NCI-H2171 (cell line): Measurements from ENCODE around the gene LRP6.
"Not testable (repeated sequence)": the region's sequence is repeated elsewhere in the genome, so short reads cannot be mapped to it uniquely, and the experiment has no call there.

Experiments
- DNase-seq: peaks from one replicate; lab custom pipeline; 2025; lab: John Stamatoyannopoulos, UW

LRP6 gene

DNA sequence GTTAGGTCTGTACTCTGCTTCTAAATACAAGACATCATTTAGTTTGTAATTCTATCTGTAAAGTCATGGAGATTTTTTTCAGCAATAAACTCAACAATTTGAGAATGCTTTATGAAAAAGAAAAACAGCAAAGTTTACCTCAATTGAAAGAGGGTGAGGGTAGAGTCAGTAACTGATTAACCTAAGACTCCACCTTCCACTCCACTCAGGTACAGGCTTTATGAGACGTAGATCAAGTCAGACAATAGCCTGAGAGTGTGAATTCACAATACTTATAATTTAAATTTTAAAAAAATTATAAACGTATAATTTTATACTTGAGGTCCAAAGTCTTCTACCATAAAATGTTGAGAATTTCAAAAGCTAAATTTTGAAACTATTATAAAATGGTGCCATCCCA is 150.2 kb downstream of the LRP6 start:
- DNase-seq: no peak

DNA sequence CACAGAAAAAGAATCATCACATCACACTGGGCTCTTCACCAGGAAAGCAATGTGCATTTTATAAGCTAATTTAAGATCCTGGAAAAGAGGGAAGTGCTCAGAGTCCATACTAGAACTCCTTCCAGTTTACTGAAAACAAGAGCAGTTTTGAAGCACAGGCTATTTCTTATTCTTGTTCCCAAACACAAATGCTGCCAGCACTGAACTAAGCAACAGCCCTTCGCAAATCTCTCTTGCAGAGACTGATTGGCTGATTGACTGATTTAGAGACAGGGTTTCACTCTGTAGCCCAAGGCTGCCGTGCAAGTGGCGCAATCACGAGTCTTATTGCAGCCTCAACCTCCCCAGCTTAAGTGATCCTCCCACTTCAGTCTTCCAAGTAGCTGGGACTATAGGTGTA is 151.3 kb downstream of the LRP6 start:
- DNase-seq: no peak

DNA sequence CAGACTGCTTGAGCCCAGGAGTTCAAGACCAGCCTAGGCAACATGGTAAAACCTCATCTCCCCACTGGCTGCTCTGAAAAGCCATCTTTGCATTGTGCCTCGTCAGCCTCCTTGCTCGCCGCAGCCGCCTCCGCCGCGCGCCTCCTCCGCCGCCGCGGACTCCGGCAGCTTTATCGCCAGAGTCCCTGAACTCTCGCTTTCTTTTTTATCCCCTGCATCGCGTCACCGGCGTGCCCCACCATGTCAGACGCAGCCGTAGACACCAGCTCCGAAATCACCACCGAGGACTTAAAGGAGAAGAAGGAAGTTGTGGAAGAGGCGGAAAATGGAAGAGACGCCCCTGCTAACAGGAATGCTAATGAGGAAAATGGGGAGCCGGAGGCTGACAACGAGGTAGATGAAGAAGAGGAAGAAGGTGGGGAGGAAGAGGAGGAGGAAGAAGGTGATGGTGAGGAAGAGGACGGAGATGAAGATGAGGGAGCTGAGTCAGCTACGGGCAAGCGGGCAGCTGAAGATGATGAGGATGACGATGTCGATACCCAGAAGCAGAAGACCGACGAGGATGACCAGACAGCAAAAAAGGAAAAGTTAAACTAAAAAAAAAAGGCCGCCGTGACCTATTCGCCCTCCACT is 155.8 kb downstream of the LRP6 start:
- not testable (repeated sequence) for DNase-seq

DNA sequence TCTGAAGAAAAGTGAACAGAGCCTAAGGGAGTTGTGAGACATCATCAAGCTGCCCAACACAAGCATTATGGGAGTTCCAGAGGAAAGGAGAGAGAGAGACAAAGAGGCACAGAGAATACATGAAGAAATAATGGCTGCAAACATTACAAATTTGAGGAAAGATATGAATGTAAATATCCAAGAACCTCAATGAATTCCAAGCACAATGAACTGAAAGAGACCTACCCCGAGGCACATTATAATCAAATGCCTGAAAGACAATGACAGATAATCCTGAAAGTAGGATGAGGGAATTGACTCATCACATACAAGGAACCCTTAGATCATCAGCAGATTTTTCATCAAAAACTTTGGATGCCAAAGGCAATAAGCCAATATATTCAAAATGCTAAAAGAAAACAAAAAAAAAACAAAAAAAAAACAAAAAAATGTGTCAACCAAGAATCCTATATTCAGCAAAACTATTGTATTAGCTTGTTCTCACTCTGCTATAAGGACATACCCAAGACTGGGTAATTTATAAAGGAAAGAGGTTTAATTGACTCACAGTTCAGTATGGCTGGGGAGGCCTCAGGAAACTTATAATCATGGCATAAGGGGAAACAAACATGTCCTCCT is 158.3 kb downstream of the LRP6 start:
- no peak for DNase-seq

DNA sequence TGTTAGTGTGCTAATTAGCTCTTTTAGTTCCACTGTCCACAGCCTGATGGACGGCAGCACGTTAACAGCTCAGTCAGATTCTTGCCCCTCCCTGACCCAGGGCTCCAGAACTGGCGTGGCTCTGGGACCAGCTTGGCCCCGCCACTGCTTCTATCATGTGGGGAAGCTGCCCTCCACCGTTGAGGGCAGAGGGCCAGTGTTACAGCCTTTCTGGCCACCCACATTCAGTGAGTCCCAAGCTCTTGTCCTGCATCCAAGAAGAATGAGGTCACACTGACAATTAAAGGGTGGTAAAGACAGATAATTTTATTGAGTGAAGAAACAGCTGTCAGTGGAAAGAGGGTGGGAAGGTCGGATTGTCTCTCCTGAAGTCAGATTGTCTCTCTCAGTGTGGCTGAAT is 159.2 kb downstream of the LRP6 start:
- DNase-seq: no peak

- no peak for DNase-seq
Observed at GRCh38 chr12:12099102-12099501, 167.7 kb downstream of the LRP6 start.

- DNase-seq: no peak
Observed at GRCh38 chr12:12098691-12099015, 168.2 kb downstream of the LRP6 start.

GRCh38 chr12:12097891-12098690 is 168.8 kb downstream of the LRP6 start:
- DNase-seq: no peak

GRCh38 chr12:12095021-12095420 is 171.8 kb downstream of the LRP6 start:
- DNase-seq: no peak

- no peak for DNase-seq
Observed at GRCh38 chr12:12094481-12094880, 172.4 kb downstream of the LRP6 start.

- no peak for DNase-seq
Observed at GRCh38 chr12:12091977-12092663, 174.7 kb downstream of the LRP6 start.

DNA sequence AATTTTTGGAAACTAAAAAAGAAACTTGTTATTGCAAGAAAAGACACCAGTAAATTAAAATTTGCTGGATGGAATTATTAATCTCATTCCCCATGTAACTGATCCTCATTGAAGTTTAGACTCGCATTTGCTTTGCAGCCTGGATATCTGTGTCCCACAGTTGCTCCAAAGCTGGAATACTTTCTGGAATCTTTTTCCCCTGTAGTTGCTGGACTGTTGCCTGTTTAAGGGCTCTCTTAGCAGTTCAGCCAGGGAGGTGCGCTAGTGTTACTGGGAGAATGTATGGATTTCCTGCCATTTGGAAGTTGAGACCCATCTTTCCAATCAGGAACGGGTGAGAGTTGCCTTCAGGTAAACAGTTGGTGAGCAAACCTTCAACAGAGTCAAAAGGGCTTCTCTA is 175.8 kb downstream of the LRP6 start:
- DNase-seq: no peak

DNA sequence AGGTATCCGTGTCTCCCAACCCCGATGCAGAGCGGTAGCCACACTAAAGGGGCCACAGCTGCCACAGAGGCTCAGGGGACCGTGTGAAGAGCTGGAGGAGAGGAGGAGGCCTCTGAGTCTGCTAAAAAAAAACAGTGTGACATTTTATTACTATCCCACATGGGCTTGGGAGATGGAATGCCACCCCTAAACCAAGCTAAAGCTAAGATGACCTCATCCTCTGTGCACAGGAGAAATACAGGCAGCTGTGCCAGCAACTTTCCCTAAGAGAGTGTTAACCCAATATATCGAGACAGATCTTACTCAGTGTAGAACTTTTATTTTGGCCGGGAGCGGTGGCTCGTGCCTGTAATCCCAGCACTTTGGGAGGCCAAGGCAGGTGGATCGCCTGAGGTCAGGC is 178.1 kb downstream of the LRP6 start:
- no peak for DNase-seq

GRCh38 chr12:12088147-12088546 is 178.7 kb downstream of the LRP6 start:
- DNase-seq: no peak

DNA sequence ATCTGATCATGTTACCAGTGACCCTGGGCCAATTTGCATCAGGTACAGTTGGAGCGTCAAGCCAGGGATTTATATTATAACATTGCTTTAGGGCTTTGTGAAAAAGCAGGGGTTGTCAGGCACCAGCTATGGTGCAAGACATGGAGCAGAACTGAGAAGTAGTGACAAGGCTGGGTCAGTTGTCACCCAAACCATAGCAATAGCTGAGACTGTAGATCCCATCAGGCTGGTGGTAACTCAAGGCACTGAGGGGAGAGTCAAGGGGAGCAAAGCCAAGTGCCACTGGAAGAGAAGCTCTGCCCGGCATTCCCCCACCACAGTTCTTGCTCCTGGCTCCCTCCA is 179.2 kb downstream of the LRP6 start:
- DNase-seq: no peak

DNA sequence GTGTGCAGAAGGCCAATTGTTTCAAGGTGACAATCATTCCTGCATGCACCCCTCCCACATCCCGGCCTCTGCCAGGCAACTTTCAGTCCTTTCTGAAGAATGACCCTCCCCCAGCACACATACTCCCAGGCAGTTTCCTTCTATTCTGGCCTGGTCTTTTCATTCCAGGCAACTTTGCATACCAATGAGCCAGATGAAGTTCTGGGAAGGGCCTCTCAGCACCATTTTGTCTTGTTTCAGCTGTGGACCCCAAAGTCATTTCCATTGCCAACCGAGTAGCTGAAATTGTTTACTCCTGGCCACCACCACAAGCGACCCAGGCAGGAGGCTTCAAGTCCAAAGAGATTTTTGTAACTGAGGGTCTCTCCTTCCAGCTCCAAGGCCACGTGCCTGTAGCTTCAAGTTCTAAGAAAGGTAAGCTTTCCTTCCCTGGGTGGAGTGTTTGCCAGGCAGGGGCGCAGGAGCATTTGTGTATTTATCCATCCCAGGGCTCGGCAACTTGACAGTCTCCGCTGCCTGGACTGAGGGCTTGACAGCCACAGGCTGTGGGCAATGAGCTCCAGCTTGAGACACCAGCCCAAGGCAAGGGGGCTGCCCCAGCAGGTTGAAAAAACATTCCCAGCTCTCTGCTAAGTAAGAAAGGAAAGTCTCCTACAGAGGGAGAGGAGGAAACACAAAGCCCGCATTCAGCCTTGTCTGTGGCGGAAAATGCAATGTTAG is 179.7 kb downstream of the LRP6 start:
- no peak for DNase-seq

DNA sequence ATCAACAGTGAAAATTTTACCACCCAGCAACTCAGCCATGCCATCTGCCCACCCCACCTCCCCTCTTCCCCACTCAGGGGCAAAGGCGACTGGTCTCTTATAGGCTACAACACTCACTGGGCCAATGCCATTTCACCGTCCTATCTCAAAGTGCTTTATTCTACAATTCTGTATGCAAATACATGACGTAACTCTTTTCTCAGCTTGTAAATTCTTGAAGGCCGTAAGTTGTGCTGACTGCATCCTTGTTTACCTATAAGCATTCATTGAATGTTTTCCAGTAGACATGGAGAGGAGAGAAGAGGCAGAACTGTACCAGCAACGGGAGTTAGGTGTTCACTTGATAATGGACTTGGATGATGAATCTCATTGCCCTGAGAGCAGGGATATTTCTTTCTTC is 180.5 kb downstream of the LRP6 start:
- DNase-seq: no peak

GRCh38 chr12:12083688-12084087 is 183.2 kb downstream of the LRP6 start:
- no peak for DNase-seq

- no peak for DNase-seq
Observed at GRCh38 chr12:12081836-12082497, 184.9 kb downstream of the LRP6 start.

GRCh38 chr12:12079291-12079690 is 187.6 kb downstream of the LRP6 start:
- DNase-seq: no peak

- DNase-seq: no peak
Observed at GRCh38 chr12:12072064-12072760, 194.6 kb downstream of the LRP6 start.
